ENCODE measurements around the gene LDHB. TPM values are rescaled to one million over a fixed set of nuclear protein-coding genes. Genes with fewer than 3 reads are reported as not detected.

The LDHB gene
- total RNA-seq, 1 experiment from 2014 or later = 1,454 TPM

DNA sequence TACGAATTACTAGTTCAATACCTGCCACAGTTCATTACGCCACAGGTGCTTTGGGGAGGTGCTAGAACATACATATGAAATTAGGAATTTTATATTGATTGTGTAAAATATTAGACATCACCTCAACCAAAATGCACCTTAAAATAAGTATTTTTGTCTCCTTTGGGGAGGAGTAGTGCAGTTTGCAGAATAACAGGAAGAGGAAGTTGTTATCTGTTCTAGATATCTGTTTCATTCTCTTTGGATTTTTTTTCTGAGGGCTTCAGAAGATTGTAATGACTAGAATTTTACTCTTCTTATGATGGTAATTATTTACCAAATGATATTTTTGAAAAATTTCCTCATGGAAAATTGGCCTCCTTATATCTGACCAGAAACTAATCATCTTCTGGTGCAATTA, 43.1 kb downstream of the LDHB start:
- no peak overlapping the region for H3K9ac ChIP-seq (ENCODE audit: low read length)
- H3K36me3 ChIP-seq (ENCODE audit: control insufficient read depth in 1 of 2, insufficient read depth in 2 of 2, low read length in 2 of 2) = no peaks in the 10 kb centered on the region
- no peaks in the 10 kb centered on the region for H3K9me3 ChIP-seq (ENCODE audit: control insufficient read depth in 1 of 2, insufficient read depth in 1 of 2, low read depth in 1 of 2, low read length in 2 of 2)
- H3K79me2 ChIP-seq (ENCODE audit: insufficient read depth, low read length) = no peaks in the 10 kb centered on the region
- POLR2A ChIA-PET = no interaction called here
- H3K27ac ChIP-seq (ENCODE audit: low read depth, low read length) = no peak overlapping the region
- no peaks in the 10 kb centered on the region for H3K9me2 ChIP-seq (ENCODE audit: insufficient read depth)
- CTCF ChIA-PET = no interaction called here
- DNase-seq (ENCODE audit: low read depth, low spot score) (no peak), ATAC-seq (no peak)
- no TSS peak for BruUV-seq (replicated peaks)
- intact Hi-C loops (cut with micrococcal nuclease) = no loop called here
- no peaks in the 10 kb centered on the region for H3K4me1 ChIP-seq (ENCODE audit: control insufficient read depth in 1 of 2, insufficient read depth in 2 of 2, low read length in 2 of 2)
- no peak overlapping the region for H2AFZ ChIP-seq (ENCODE audit: low read depth, low read length, poor library complexity, severe bottlenecking)
- H4K20me1 ChIP-seq (ENCODE audit: insufficient read depth) = no peaks in the 10 kb centered on the region
- no peak for TF ChIP-seq YY1 (IDR thresholded peaks at IDR 0.05; ENCODE audit: extremely low read depth, insufficient replicate concordance, low read depth, low read length)
- TF ChIP-seq POLR2AphosphoS5 (IDR thresholded peaks at IDR 0.05; ENCODE audit: low read depth, low read length) = no peak
- no peak for TF ChIP-seq EZH2phosphoT487 (IDR thresholded peaks at IDR 0.05; ENCODE audit: borderline replicate concordance)
- no peak overlapping the region for H3K4me3 ChIP-seq (replicated peaks in 1 of 2; ENCODE audit: low read depth in 1 of 2, low read length in 2 of 2)
- RAD21 ChIA-PET (ENCODE audit: low non-redundant PET in 1 of 2, low total read pairs in 2 of 2, uncharacterized antibody in 2 of 2, unreplicated experiment in 2 of 2) = no interaction called here
- H3K27me3 ChIP-seq (ENCODE audit: insufficient read depth, low read length) = no peaks in the 10 kb centered on the region
- no peak overlapping the region for H3K4me2 ChIP-seq (ENCODE audit: low read length)

DNA sequence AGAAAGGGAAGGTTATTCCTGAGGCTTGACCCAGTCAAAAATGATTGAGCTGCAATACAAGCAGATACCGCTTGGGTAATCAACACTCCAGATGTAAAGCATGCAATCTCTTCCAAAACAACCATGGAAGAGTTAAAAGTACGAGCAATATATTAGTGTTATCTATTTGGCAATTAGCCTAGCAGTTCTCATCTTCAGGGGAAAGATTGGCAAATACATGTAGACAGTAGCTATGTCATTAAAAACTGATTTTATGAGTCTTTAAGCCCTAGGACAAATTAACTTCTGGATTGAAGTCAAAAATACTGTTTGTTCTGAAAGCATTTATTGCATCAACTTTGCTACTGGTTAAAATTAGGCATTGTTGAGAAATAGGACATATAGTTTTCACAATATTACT, 43.7 kb downstream of the LDHB start:
- Histone ChIP-seq H4K20me1 (ENCODE audit: insufficient read depth) (no peaks in the 10 kb centered on the region), H3K4me2 (ENCODE audit: low read length) (no peak overlapping the region), H3K27me3 (ENCODE audit: insufficient read depth, low read length) (no peaks in the 10 kb centered on the region), H3K4me1 (ENCODE audit: control insufficient read depth in 1 of 2, insufficient read depth in 2 of 2, low read length in 2 of 2) (no peaks in the 10 kb centered on the region), H3K79me2 (ENCODE audit: insufficient read depth, low read length) (no peaks in the 10 kb centered on the region), H2AFZ (ENCODE audit: low read depth, low read length, poor library complexity, severe bottlenecking) (no peak overlapping the region), H3K27ac (ENCODE audit: low read depth, low read length) (no peak overlapping the region), H3K9ac (ENCODE audit: low read length) (no peak overlapping the region), H3K4me3 (replicated peaks in 1 of 2; ENCODE audit: low read depth in 1 of 2, low read length in 2 of 2) (no peak overlapping the region), H3K9me2 (ENCODE audit: insufficient read depth) (no peaks in the 10 kb centered on the region), H3K9me3 (ENCODE audit: control insufficient read depth in 1 of 2, insufficient read depth in 1 of 2, low read depth in 1 of 2, low read length in 2 of 2) (no peaks in the 10 kb centered on the region), H3K36me3 (ENCODE audit: control insufficient read depth in 1 of 2, insufficient read depth in 2 of 2, low read length in 2 of 2) (no peaks in the 10 kb centered on the region)
- intact Hi-C loops (cut with micrococcal nuclease) = no loop called here
- ChIA-PET RAD21 (ENCODE audit: low non-redundant PET in 1 of 2, low total read pairs in 2 of 2, uncharacterized antibody in 2 of 2, unreplicated experiment in 2 of 2) (no interaction called here), CTCF (no interaction called here), POLR2A (no interaction called here)
- ATAC-seq (no peak), DNase-seq (ENCODE audit: low read depth, low spot score) (no peak)
- no TSS peak for BruUV-seq (replicated peaks)
- TF ChIP-seq, protein P1, sequence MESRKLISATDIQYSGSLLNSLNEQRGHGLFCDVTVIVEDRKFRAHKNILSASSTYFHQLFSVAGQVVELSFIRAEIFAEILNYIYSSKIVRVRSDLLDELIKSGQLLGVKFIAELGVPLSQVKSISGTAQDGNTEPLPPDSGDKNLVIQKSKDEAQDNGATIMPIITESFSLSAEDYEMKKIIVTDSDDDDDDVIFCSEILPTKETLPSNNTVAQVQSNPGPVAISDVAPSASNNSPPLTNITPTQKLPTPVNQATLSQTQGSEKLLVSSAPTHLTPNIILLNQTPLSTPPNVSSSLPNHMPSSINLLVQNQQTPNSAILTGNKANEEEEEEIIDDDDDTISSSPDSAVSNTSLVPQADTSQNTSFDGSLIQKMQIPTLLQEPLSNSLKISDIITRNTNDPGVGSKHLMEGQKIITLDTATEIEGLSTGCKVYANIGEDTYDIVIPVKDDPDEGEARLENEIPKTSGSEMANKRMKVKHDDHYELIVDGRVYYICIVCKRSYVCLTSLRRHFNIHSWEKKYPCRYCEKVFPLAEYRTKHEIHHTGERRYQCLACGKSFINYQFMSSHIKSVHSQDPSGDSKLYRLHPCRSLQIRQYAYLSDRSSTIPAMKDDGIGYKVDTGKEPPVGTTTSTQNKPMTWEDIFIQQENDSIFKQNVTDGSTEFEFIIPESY (IDR thresholded peaks at IDR 0.05; ENCODE audit: extremely low read depth, insufficient replicate concordance, low read length) = no peak
- TF ChIP-seq, protein P2, sequence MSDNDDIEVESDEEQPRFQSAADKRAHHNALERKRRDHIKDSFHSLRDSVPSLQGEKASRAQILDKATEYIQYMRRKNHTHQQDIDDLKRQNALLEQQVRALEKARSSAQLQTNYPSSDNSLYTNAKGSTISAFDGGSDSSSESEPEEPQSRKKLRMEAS (IDR thresholded peaks at IDR 0.05) = no peak
- TF ChIP-seq RAD21 (IDR thresholded peaks at IDR 0.05; ENCODE audit: low read depth) = no peak
- no peak for TF ChIP-seq CEBPB (IDR thresholded peaks at IDR 0.05; ENCODE audit: low read depth)
- no peak for TF ChIP-seq SP1 (IDR thresholded peaks at IDR 0.05; ENCODE audit: low read depth)
- no peak for TF ChIP-seq EZH2phosphoT487 (IDR thresholded peaks at IDR 0.05; ENCODE audit: borderline replicate concordance)
- TF ChIP-seq FOSL1 (IDR thresholded peaks at IDR 0.05; ENCODE audit: low read depth) = no peak
- no peak for TF ChIP-seq SRF (IDR thresholded peaks at IDR 0.05; ENCODE audit: low read depth)
- TF ChIP-seq, protein P3, sequence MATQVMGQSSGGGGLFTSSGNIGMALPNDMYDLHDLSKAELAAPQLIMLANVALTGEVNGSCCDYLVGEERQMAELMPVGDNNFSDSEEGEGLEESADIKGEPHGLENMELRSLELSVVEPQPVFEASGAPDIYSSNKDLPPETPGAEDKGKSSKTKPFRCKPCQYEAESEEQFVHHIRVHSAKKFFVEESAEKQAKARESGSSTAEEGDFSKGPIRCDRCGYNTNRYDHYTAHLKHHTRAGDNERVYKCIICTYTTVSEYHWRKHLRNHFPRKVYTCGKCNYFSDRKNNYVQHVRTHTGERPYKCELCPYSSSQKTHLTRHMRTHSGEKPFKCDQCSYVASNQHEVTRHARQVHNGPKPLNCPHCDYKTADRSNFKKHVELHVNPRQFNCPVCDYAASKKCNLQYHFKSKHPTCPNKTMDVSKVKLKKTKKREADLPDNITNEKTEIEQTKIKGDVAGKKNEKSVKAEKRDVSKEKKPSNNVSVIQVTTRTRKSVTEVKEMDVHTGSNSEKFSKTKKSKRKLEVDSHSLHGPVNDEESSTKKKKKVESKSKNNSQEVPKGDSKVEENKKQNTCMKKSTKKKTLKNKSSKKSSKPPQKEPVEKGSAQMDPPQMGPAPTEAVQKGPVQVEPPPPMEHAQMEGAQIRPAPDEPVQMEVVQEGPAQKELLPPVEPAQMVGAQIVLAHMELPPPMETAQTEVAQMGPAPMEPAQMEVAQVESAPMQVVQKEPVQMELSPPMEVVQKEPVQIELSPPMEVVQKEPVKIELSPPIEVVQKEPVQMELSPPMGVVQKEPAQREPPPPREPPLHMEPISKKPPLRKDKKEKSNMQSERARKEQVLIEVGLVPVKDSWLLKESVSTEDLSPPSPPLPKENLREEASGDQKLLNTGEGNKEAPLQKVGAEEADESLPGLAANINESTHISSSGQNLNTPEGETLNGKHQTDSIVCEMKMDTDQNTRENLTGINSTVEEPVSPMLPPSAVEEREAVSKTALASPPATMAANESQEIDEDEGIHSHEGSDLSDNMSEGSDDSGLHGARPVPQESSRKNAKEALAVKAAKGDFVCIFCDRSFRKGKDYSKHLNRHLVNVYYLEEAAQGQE (IDR thresholded peaks at IDR 0.05; ENCODE audit: low read depth) = no peak
- no peak for TF ChIP-seq ELF1 (IDR thresholded peaks at IDR 0.05; ENCODE audit: borderline replicate concordance, low read depth)
- no peak for TF ChIP-seq POLR2AphosphoS5 (IDR thresholded peaks at IDR 0.05; ENCODE audit: low read depth, low read length)
- TF ChIP-seq, protein P4, sequence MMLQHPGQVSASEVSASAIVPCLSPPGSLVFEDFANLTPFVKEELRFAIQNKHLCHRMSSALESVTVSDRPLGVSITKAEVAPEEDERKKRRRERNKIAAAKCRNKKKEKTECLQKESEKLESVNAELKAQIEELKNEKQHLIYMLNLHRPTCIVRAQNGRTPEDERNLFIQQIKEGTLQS (IDR thresholded peaks at IDR 0.05) = no peak
- no peak for TF ChIP-seq EGR1 (IDR thresholded peaks at IDR 0.05; ENCODE audit: low read depth)
- TF ChIP-seq EZH2 (IDR thresholded peaks at IDR 0.05) = no peak
- no peak for TF ChIP-seq YY1 (IDR thresholded peaks at IDR 0.05; ENCODE audit: extremely low read depth, insufficient replicate concordance, low read depth, low read length)
- TF ChIP-seq POLR2A (IDR thresholded peaks at IDR 0.05; ENCODE audit: borderline replicate concordance, extremely low read depth, insufficient read depth, insufficient read length) = no peak
- TF ChIP-seq JUND (IDR thresholded peaks at IDR 0.05) = no peak

All from HCT116 (cell line).